GM19455 (cell line): ENCODE results near the gene CCDC184.
"Not testable (repeated sequence)": the region's sequence is repeated elsewhere in the genome, so short reads cannot be mapped to it uniquely, and the experiment has no call there.

Experiments
- ATAC-seq: cut with Tn5 transposase; IDR thresholded peaks from one replicate; pipeline ENCODE4 v1.9.1; 2021; ENCODE audit not compliant: unreplicated experiment

Gene CCDC184

GRCh38 chr12:48201516-48201915, 18.1 kb downstream of the CCDC184 start:
- no peak for ATAC-seq

DNA sequence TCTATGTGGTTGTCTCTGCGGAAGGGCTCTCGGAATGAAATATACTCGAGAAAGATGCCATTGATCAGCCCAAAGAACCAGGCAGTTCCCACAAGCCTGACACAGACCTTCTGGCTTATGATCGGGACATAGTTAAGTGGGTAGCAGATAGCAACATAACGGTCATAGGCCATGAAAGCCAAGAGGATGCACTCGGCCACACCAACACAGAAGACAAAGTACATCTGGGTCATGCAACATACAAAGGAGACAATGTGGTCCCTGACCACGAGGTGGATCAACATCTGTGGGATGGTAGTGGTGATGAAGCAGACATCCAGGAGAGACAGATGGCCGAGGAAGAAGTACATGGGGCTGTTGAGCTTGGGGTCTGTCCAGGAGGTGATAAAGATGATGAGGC, 19.3 kb downstream of the CCDC184 start:
- ATAC-seq: no peak

DNA sequence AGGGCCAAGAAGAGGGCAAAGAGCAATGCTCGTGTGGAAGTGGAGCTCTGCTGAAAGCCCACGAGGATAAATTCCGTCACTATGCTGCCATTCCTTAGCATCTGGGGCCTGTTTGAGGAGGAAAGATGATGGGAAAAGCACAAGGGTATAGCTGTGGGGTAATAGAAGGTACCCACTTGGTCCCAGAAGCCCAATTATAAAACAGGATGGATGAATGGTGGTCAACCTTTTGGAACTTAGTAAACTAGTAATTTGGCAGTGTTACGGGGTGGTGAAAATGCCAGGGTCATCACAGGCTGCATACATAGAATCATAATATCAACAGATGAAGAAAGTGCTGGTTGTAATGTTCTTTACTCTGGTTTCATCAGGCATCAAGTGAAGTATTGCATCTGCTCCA, 19.7 kb downstream of the CCDC184 start, which contains the start of gene OR10AD1:
Gene OR10AD1, minus strand, starts transcription at position 101 of the 400 bp plus-strand sequence. Its CDS starts 0 bp downstream, at position 101.
- no peak for ATAC-seq

- ATAC-seq: not testable (repeated sequence)
These were observed 26.1 kb downstream of the CCDC184 start for GRCh38 chr12:48209495-48209894.

DNA sequence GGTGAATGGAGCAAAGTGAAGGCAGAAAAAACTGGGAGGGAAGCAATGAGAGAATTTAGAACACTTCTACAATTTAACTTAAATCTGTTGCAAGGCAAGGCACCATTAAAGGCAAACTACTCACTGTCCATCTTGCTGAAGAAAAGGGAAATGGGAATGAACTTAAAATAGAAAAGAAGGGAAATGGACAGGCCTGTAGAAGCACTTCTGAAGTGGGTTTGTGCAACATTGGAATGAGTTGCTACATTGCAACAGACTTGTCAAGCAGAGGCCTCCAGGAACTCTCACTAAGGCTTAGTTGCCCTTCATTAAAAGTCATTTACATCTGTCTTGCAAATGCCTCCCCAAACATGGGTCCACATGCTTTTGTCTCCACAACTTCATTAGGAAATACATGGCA, 33.3 kb downstream of the CCDC184 start:
- ATAC-seq: no peak

DNA sequence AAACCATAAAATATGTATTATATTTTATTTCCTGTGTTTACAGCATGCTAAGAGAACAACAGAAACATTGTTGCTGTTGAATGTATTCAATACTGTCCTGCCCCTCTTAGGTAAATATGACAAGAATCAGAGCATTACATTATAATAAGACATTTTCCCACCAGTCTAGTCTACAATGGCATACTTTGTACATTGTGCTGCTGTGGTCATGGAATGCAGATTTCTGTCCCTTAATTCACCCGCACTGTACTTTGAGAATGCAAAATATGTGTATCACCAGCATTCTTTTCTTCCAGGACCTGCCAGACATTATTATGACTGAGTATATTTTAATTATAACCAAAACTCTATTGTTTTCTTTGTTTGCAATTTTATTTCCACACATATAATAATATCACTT, 36.2 kb downstream of the CCDC184 start:
- ATAC-seq: no peak

DNA sequence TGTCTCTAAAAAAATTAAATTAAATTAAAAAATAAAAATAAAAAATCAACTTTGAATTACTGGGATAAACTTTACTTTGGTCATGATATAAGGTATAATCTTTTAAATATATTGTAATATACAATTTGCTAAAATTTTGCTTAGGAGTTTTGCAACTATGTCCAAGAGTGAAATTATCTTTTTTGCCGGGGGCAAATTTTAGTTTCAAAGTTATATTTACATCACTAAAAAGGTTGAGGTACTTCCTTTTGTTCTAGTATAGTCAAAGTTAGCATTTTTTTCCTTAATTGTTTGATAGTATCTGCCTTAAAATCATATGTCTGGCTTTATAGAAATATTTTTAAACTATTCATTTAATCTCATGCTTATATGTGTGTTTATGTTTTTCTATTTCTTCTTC, 37.3 kb downstream of the CCDC184 start:
- no peak for ATAC-seq

DNA sequence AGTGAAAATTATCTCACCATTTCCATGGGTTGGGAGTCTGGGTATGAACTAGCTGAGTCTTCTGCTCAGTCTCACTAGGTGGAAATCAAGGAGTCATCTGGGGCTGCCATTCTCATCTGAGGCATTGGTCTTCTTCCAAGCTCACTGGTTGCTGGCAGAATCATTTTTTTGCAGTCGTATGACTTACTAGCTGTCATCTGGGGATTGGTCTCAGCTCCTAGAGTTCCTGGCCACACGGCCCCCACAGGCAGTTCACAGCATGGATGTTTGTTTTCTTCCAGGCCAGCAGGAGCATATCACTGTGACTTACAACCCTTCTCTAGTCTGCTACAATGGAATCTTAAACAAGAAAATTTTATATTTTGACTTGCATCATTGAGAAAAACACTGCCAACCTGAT, 38.2 kb downstream of the CCDC184 start:
- ATAC-seq: no peak

DNA sequence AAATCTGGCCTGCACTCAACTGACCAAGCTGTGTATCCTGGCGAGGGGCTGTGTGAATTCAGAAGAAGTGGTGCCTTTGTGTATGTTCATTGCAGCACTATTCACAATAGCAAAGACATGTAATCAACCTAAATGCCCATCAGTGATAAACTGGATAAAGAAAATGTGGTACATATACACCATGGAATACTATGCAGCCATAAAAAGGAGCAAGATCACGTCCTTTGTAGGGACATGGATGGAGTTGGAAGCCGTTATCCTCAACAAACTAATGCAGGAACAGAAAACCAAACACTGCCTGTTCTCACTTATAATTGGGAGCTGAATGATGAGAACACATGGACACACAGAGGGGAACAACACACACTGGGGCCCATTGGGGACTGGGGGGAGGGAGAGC, 41.1 kb downstream of the CCDC184 start:
- not testable (repeated sequence) for ATAC-seq

DNA sequence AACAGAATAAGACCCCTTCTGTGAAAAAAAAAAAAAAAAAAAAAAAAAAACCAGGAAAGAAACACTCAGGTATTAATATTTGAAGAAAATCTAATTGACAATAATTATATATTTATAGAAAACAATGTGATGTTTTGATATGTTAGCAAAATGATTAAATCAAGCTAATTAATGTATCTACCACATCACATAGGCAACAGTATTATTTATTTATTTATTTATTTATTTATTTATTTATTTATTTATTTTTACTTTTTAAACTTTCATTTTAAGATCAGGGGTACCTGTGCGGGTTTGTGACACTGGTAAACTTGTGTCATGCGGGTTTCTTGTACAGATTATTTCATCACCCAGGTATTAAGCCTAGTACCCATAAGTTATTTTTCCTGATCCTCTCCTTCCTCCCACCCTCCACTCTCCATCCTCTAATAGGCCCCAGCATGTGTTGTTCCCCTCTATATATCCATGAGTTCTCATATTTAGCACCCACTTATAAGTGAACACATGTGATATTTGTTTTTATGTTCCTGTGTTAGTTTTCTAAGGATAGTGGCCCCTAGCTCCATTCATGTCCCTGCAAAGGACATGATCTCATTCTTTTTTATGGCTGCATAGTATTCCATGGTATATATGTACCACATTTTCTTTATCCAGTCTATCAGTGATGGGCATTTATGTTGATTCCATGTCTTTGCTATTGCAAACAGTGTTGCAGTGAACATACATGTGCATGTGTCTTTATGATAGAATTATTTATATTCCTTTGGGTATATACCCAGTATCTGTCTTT, 47.9 kb downstream of the CCDC184 start:
- ATAC-seq: not testable (repeated sequence)
